ENCODE data around the gene C6orf52.

The C6orf52 gene

GRCh38 chr6:10644225-10644624, 50.2 kb downstream of the C6orf52 start:
- no peak for DNase-seq (ENCODE audit: low spot score)

- no peak for DNase-seq (ENCODE audit: low spot score)
These were observed 51.2 kb downstream of the C6orf52 start for GRCh38 chr6:10643201-10643651.

- DNase-seq (ENCODE audit: low spot score) = no peak
These were observed 52.9 kb downstream of the C6orf52 start for GRCh38 chr6:10641528-10641927.

- DNase-seq (ENCODE audit: low spot score) = no peak
These were observed 54.0 kb downstream of the C6orf52 start for GRCh38 chr6:10640412-10640811.

GRCh38 chr6:10633216-10633615, 61.2 kb downstream of the C6orf52 start:
- DNase-seq (ENCODE audit: low spot score) = peak; percentile 29

- DNase-seq (ENCODE audit: low spot score) = no peak
These were observed 64.2 kb downstream of the C6orf52 start for GRCh38 chr6:10630178-10630577.

- no peak for DNase-seq (ENCODE audit: low spot score)
These were observed 66.6 kb downstream of the C6orf52 start for GRCh38 chr6:10627800-10628199.

GRCh38 chr6:10626154-10626741, 68.2 kb downstream of the C6orf52 start:
- DNase-seq (ENCODE audit: low spot score) = no peak

- DNase-seq (ENCODE audit: low spot score) = no peak
These were observed 69.6 kb downstream of the C6orf52 start for GRCh38 chr6:10624836-10625235.

GRCh38 chr6:10621847-10622246, 72.6 kb downstream of the C6orf52 start:
- DNase-seq (ENCODE audit: low spot score) = no peak
